ENCODE measurements around the gene BAIAP2L1.
"Not testable (repeated sequence)": the region's sequence is repeated elsewhere in the genome, so short reads cannot be mapped to it uniquely, and the experiment has no call there.

The BAIAP2L1 gene, protein sequence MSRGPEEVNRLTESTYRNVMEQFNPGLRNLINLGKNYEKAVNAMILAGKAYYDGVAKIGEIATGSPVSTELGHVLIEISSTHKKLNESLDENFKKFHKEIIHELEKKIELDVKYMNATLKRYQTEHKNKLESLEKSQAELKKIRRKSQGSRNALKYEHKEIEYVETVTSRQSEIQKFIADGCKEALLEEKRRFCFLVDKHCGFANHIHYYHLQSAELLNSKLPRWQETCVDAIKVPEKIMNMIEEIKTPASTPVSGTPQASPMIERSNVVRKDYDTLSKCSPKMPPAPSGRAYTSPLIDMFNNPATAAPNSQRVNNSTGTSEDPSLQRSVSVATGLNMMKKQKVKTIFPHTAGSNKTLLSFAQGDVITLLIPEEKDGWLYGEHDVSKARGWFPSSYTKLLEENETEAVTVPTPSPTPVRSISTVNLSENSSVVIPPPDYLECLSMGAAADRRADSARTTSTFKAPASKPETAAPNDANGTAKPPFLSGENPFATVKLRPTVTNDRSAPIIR

DNA sequence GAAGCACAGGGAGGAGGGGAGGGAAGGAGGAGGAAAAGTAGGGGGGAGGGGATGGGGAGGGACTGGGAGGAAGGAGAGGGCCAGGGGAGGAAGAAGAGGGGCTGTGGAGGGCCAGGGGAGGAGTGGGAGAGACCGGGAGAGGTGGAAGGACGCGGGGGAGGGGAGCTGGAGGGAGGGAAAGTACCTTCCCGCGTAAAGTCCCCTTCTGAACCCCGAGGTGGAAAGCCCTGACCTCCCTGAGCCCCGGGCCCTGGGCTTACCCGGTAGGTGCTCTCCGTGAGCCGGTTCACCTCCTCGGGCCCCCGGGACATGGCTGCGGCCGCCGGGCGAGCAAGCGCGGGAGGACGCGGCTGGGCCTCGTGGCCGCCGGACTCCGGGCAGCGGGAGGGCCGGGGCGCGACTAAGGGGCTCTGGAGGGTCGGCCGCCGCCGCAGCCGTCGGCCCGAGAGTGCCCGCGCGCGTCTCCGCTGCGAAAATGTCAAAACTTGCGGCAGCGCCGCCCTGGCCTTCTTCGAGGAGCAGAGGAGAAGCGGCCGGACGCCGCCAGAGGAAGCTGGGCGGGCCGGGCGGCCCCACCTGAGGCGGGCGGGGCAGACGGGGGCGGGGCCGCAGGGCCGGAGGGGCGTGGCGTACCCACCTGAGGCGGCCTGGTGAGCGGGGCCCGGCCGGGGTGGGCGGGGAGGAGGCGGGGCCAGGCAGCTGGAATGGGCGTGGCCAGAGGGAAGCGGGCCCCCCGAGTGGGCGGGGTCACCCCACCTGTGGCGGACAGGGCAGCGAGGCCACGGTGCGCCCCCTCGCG lies at the start of gene BAIAP2L1:
TSS of gene BAIAP2L1 (minus strand) at position 549 of the 799 bp plus-strand sequence. CDS start at position 311, 238 bp downstream.
- H3K4me3 ChIP-seq (ENCODE audit: low read depth, low read length) = peak within 1 kb of the TSS; percentile 74
- DNase-seq (ENCODE audit: low read depth) = peak; percentile 56
- TF ChIP-seq, protein P1, sequence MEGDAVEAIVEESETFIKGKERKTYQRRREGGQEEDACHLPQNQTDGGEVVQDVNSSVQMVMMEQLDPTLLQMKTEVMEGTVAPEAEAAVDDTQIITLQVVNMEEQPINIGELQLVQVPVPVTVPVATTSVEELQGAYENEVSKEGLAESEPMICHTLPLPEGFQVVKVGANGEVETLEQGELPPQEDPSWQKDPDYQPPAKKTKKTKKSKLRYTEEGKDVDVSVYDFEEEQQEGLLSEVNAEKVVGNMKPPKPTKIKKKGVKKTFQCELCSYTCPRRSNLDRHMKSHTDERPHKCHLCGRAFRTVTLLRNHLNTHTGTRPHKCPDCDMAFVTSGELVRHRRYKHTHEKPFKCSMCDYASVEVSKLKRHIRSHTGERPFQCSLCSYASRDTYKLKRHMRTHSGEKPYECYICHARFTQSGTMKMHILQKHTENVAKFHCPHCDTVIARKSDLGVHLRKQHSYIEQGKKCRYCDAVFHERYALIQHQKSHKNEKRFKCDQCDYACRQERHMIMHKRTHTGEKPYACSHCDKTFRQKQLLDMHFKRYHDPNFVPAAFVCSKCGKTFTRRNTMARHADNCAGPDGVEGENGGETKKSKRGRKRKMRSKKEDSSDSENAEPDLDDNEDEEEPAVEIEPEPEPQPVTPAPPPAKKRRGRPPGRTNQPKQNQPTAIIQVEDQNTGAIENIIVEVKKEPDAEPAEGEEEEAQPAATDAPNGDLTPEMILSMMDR (IDR thresholded peaks at IDR 0.05; ENCODE audit: control insufficient read depth, extremely low read depth, insufficient read depth) = no peak

DNA sequence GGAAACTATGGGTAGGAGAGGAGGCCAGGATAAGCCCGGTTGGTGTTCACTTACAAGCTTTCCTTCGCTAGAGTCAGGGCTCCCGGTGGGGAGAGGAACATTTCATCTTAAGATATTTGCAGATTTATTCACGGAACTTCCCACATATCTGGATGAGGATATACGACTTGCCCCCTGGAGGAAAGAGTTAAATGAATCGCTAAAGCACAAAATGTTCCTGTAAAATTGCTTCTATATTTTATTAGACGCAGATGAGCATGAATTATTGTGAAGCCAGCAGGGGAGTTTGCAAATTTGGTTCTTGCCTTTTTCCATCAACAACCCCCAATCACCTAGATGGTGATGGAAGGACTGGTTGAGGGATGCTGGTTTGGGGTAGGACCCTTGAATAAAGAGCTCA lies 47.9 kb upstream of the BAIAP2L1 start:
- no peak overlapping the region for H3K4me3 ChIP-seq (ENCODE audit: low read depth, low read length)
- TF ChIP-seq, protein P1 (IDR thresholded peaks at IDR 0.05; ENCODE audit: control insufficient read depth, extremely low read depth, insufficient read depth) = no peak

DNA sequence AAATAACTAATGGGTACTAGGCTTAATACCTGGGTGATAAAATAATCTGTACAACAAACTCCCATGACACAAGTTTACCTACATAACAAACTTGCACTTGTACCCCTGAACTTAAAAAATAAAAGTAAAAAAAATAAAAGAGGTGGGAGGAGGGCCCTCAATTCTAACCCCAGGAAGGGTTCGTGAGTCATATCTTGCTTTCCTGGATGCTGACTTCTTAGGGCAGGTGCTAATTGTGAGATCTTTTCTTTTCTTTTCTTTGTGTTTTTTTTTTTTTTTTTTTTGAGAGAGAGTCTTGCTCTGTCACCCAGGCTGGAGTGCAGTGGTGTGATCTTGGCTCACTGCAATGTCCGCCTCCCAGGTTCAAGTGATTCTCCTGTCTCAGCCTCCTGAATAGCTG lies 40.1 kb upstream of the BAIAP2L1 start:
- not testable (repeated sequence) for DNase-seq (ENCODE audit: low read depth); H3K4me3 ChIP-seq (ENCODE audit: low read depth, low read length)

More for the DNA sequence above, 47.9 kb upstream of the BAIAP2L1 start:
- DNase-seq (ENCODE audit: low read depth) = no peak

DNA sequence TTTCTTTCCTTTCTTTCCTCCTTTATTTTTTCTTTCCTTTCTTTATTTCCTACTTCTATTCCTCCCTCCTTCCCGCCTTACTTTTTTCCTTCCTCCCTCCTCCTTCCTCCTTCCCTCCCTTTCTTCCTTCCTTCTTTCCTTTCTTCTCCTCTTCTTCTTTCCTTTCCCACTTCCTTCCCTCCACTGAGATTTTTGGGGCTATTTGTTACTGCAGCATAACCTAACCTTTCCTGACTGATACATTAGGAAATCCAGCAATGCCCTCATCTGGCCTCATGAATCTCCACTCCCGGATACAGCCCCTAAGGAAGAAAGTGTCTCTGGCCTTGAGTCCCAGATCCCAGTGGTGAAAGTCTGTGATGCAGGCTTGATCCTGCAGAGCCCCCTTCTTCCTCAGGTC lies 38.6 kb upstream of the BAIAP2L1 start:
- TF ChIP-seq, protein P1 (IDR thresholded peaks at IDR 0.05; ENCODE audit: control insufficient read depth, extremely low read depth, insufficient read depth) = no peak
- H3K4me3 ChIP-seq (ENCODE audit: low read depth, low read length) = no peak overlapping the region
- DNase-seq (ENCODE audit: low read depth) = no peak

DNA sequence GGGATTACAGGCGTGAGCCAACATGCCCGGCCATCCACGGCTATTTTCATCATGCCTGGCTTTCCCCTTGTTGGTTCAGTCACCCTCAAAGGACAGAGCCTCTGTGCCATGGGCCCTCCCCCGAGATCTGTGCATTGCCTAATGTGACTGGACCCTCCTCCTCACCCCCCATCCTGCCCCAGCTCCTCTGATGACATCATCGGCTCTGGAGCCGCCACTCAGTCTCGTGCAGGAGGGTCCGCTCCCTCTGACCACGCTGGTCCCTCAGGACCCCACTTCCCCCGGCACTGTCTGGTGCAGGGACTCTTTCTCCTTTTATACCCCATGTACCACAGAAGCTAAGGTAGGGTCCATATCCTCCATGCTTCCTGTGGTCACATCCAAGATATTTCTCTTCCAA lies 33.2 kb upstream of the BAIAP2L1 start:
- no peak for DNase-seq (ENCODE audit: low read depth)
- H3K4me3 ChIP-seq (ENCODE audit: low read depth, low read length) = no peak overlapping the region
- TF ChIP-seq, protein P1 (IDR thresholded peaks at IDR 0.05; ENCODE audit: control insufficient read depth, extremely low read depth, insufficient read depth) = no peak

DNA sequence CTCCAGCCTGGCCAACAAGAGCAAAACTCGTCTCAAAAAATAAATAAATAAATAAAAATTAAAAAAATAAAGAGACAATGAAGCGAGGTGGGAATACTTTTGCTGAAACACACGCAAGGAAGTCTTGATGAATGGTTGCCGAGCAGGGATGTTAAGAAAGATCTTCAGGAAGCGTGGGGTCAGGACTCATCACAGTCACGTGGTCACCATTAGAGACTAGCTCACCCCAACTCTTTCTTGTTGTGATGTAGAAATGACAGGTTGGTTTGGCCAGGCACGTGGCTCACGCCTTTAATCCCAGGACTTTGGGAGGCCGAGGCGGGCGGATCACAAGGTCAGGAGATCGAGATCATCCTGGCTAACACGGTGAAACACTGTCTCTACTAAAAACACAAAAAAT lies 28.9 kb upstream of the BAIAP2L1 start:
- DNase-seq (ENCODE audit: low read depth) = no peak
- no peak overlapping the region for H3K4me3 ChIP-seq (ENCODE audit: low read depth, low read length)
- TF ChIP-seq, protein P1 (IDR thresholded peaks at IDR 0.05; ENCODE audit: control insufficient read depth, extremely low read depth, insufficient read depth) = no peak

DNA sequence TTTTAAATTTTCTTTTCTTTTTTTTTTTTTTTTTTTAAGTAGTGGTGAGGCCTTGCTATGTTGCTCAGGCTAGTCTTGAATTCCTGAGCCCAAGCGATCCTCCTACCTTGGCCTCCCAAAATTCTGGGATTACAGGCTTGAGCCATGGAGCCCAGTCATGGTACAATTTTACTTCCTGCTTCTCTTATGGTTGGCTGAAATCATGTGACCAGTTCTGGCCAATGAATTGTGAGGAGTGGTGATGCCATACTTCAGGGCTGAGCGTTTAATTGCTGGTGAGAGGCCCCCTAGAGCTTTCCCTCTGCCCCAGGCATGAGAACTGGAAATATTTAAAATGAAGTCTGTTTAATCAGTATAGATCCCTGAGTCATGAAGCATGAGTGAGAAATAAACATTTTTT lies 22.2 kb upstream of the BAIAP2L1 start:
- H3K4me3 ChIP-seq (ENCODE audit: low read depth, low read length) = no peak overlapping the region
- TF ChIP-seq, protein P1 (IDR thresholded peaks at IDR 0.05; ENCODE audit: control insufficient read depth, extremely low read depth, insufficient read depth) = no peak
- DNase-seq (ENCODE audit: low read depth) = no peak

All from LNCaP clone FGC (cell line).